ENCODE data around the gene WLS. TPM values are rescaled to one million over a fixed set of nuclear protein-coding genes. Genes with fewer than 3 reads are reported as not detected.
"Not testable (repeated sequence)": the region's sequence is repeated elsewhere in the genome, so short reads cannot be mapped to it uniquely, and the experiment has no call there.

The WLS gene
- total RNA-seq, 2 donors from 2014 or later, result 0.11 TPM; not detected in 1

- H3K27me3 Mint-ChIP-seq, result peaks cover 9% of the 10 kb centered on the region
- H3K4me3 Mint-ChIP-seq, result no peak overlapping the region
- H3K4me1 Mint-ChIP-seq, result no peaks in the 10 kb centered on the region
- H3K36me3 Mint-ChIP-seq (ENCODE audit: low read depth), result no peaks in the 10 kb centered on the region
- no peak for ATAC-seq (replicated peaks)
- no peak overlapping the region for H3K27ac Mint-ChIP-seq
- H3K9me3 Mint-ChIP-seq, result peaks cover 8% of the 10 kb centered on the region
Observed at GRCh38 chr1:68173936-68174737, 58.2 kb downstream of the WLS start.

GRCh38 chr1:68173283-68173935 is 58.9 kb downstream of the WLS start:
- no peak overlapping the region for H3K4me3 Mint-ChIP-seq
- H3K4me1 Mint-ChIP-seq, result no peaks in the 10 kb centered on the region
- no peak overlapping the region for H3K27ac Mint-ChIP-seq
- peaks cover 8% of the 10 kb centered on the region for H3K9me3 Mint-ChIP-seq
- no peak for ATAC-seq (replicated peaks)
- peaks cover 9% of the 10 kb centered on the region for H3K27me3 Mint-ChIP-seq
- no peaks in the 10 kb centered on the region for H3K36me3 Mint-ChIP-seq (ENCODE audit: low read depth)

DNA sequence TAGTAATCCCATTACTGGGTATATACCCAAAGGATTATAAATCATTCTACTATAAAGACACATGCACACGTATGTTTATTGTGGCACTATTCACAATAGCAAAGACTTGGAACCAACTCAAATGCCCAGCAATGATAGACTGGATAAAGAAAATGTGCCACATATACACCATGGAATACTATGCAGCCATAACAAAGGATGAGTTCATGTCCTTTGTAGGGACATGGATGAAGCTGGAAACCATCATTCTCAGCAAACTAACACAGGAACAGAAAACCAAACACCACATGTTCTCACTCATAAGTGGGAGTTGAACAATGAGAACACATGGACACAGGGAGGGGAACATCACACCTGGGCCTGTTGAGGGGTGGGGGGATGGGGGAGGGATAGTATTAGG is 60.5 kb downstream of the WLS start:
- H3K27me3 Mint-ChIP-seq; H3K36me3 Mint-ChIP-seq (ENCODE audit: low read depth); ATAC-seq (replicated peaks); H3K9me3 Mint-ChIP-seq; H3K27ac Mint-ChIP-seq; H3K4me1 Mint-ChIP-seq; H3K4me3 Mint-ChIP-seq: not testable (repeated sequence)

DNA sequence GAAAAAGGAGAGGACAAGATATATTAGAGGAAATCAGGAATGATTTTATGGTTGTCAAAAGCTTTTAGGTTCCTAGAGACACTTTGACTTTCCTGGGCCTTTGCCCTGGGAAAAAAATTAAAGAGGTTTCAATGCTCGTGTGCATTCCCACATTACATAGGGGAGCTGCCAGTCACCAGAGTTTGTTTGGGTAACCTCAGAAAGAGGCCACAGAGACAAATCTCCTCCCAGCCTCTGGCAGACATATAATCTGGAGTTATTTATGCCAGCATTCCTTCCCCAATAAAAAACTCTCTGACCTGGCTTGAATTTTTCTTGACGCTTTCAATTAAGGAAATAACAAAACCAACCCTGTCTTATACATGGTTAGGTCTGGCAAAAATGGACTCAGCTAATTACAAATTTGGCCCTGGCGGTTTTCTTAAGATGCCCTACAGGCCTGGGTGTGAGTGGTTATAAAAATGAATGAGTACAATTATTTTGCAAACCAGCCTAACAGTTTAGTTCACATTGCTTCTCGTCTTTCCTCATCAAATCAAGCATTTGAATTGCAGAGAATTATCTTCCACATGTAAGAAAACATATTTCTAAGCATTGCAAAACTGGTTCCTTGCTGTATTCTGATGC is 63.7 kb downstream of the WLS start:
- H3K27ac Mint-ChIP-seq, result no peak overlapping the region
- no peaks in the 10 kb centered on the region for H3K36me3 Mint-ChIP-seq (ENCODE audit: low read depth)
- no peak overlapping the region for H3K4me3 Mint-ChIP-seq
- peaks cover 5% of the 10 kb centered on the region for H3K9me3 Mint-ChIP-seq
- no peaks in the 10 kb centered on the region for H3K4me1 Mint-ChIP-seq
- peaks cover 4% of the 10 kb centered on the region for H3K27me3 Mint-ChIP-seq
- ATAC-seq (replicated peaks), result no peak

- no peak overlapping the region for H3K27ac Mint-ChIP-seq
- ATAC-seq (replicated peaks), result no peak
- no peaks in the 10 kb centered on the region for H3K36me3 Mint-ChIP-seq (ENCODE audit: low read depth)
- H3K27me3 Mint-ChIP-seq, result peaks cover 4% of the 10 kb centered on the region
- no peak overlapping the region for H3K4me3 Mint-ChIP-seq
- no peaks in the 10 kb centered on the region for H3K4me1 Mint-ChIP-seq
- peaks cover 5% of the 10 kb centered on the region for H3K9me3 Mint-ChIP-seq
Observed at GRCh38 chr1:68167211-68167610, 65.1 kb downstream of the WLS start.

- Mint-ChIP-seq H3K36me3 (ENCODE audit: low read depth) (no peaks in the 10 kb centered on the region), H3K4me3 (no peak overlapping the region), H3K27ac (no peak overlapping the region), H3K4me1 (no peaks in the 10 kb centered on the region), H3K27me3 (peaks cover 4% of the 10 kb centered on the region), H3K9me3 (peaks cover 5% of the 10 kb centered on the region)
- no peak for ATAC-seq (replicated peaks)
Observed at GRCh38 chr1:68166348-68166747, 66.0 kb downstream of the WLS start.

DNA sequence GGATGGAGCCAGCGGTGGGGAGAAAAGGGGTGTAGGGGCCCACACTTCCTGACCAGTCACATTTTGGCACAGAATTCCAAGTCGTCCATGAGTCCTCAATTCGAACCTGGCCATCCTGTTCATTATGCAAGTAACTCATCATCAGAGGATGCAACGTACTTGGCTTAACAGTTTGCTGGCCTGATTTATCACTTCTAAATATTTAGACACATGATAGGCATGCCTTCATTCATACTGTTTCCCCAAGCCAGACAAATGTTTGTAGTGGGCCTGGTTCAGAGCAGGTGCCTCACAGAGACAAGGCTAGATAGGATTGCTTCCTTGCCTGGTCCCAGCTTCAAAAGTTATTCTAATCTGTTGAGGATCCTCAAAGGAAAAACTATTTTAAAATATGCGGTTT is 66.7 kb downstream of the WLS start:
- H3K27ac Mint-ChIP-seq, result no peak overlapping the region
- H3K36me3 Mint-ChIP-seq (ENCODE audit: low read depth), result no peaks in the 10 kb centered on the region
- ATAC-seq (replicated peaks), result no peak
- H3K27me3 Mint-ChIP-seq, result peaks cover 4% of the 10 kb centered on the region
- H3K4me1 Mint-ChIP-seq, result no peaks in the 10 kb centered on the region
- H3K9me3 Mint-ChIP-seq, result peaks cover 5% of the 10 kb centered on the region
- H3K4me3 Mint-ChIP-seq, result no peak overlapping the region

DNA sequence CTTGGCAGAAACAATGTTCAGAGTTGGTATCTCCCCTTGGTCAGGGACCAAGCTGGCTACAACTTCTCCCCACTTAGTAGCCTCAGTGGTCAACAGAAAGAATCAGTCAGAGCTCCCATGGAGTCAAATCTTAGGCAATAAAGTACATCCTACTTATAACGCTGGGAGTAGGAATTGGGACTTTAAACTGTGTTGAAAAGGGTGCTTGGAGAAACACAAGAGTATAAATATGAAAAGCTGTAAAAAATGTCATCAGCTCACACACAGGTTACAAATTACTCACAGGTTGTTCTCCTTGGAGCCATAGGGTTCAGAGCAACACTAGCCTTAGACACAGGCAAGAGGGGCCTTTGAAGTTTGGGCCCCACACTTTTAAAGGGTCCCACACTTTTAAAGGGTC is 67.4 kb downstream of the WLS start:
- H3K27me3 Mint-ChIP-seq, result peaks cover 4% of the 10 kb centered on the region
- H3K36me3 Mint-ChIP-seq (ENCODE audit: low read depth), result no peaks in the 10 kb centered on the region
- no peak overlapping the region for H3K27ac Mint-ChIP-seq
- no peak for ATAC-seq (replicated peaks)
- no peak overlapping the region for H3K4me3 Mint-ChIP-seq
- peaks cover 5% of the 10 kb centered on the region for H3K9me3 Mint-ChIP-seq
- H3K4me1 Mint-ChIP-seq, result no peaks in the 10 kb centered on the region

DNA sequence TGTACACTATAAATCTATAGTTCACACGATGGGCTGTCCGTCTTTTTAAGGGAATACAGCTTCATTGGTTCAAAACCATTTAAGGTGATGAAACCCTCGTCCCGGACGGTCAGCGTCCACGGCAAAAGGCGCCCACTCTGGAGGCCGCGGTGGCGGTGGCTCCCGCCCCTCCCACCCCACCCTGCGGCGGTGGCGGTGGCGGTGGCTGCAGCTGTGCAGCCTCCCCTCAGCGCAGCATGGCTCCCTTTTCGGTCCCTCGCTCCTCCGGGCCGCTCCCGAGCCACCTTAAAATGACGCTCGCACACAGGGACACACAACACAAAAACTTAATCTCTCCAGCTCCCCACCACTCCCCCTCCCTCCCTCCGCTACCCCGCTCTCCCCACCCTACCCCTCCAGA is 69.1 kb downstream of the WLS start:
- Mint-ChIP-seq H3K4me3 (no peak overlapping the region), H3K4me1 (no peaks in the 10 kb centered on the region), H3K27me3 (peaks cover 4% of the 10 kb centered on the region), H3K9me3 (peaks cover 5% of the 10 kb centered on the region), H3K27ac (no peak overlapping the region), H3K36me3 (ENCODE audit: low read depth) (no peaks in the 10 kb centered on the region)
- no peak for ATAC-seq (replicated peaks)

DNA sequence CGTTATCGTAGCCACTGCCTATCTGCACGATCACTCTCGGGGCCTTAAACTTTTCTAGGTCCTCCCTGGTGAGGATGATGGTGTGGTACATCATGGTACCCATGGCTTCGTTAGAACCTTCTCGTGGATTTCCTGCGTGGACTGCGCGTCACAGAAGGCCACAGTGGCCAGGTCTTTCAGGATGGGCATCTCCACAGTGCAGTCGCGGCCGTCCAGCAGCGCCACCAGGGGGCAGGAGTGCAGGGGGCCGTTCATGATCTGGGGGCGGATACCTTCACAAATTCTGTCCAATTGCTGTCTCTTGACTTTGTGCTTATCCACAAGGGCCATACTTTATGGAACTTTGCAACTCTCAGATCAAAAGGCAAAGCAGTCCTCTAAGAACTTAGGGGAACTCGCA is 69.6 kb downstream of the WLS start:
- Mint-ChIP-seq H3K27ac (no peak overlapping the region), H3K4me3 (no peak overlapping the region), H3K27me3 (peaks cover 4% of the 10 kb centered on the region), H3K4me1 (no peaks in the 10 kb centered on the region), H3K36me3 (ENCODE audit: low read depth) (no peaks in the 10 kb centered on the region), H3K9me3 (peaks cover 5% of the 10 kb centered on the region)
- no peak for ATAC-seq (replicated peaks)

- not testable (repeated sequence) for H3K4me3 Mint-ChIP-seq, H3K4me1 Mint-ChIP-seq
Observed at GRCh38 chr1:68161672-68162071, 70.7 kb downstream of the WLS start.

DNA sequence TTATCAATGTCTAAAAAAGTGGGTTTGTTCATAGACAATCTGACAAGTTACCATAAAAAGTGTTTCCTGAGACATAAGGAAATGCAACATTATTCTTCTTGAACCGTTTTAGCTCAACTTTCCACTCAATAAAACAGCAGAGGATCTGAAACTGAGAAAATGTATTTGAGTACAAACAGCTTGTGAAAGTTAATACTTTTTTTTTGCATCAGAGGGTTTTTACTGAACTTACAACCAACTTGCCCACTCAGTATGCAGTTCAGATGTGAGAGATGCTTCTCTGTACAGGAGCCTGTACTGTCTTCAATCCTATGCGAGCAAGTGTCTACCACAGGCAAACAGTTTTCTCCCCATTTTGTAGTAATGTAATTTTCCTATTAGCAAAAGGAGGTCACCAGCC is 71.4 kb downstream of the WLS start:
- not testable (repeated sequence) for ATAC-seq (replicated peaks); H3K4me1 Mint-ChIP-seq; H3K27me3 Mint-ChIP-seq; H3K36me3 Mint-ChIP-seq (ENCODE audit: low read depth); H3K9me3 Mint-ChIP-seq; H3K27ac Mint-ChIP-seq; H3K4me3 Mint-ChIP-seq

More at GRCh38 chr1:68161672-68162071, 70.7 kb downstream of the WLS start:
- not testable (repeated sequence) for H3K27ac Mint-ChIP-seq; H3K27me3 Mint-ChIP-seq; ATAC-seq (replicated peaks); H3K9me3 Mint-ChIP-seq; H3K36me3 Mint-ChIP-seq (ENCODE audit: low read depth)

DNA sequence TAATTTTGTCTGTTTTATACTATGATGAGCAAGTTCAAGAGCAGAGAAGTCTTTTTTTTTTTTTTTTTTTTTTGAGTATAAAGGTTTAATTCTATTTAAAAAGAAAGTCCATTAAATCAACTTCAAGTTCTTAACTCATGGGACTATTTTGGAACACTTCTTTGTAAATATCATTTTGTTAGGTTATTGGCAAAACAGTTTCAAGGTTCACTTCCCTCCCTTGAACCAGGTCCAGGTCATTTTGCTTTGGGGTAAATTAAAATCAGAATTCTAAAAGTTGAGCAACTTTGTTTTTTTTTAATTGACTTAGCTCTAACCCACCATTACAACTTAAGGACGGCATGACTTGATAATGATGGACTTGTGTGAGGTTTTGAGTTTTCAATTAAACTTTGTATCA is 72.3 kb downstream of the WLS start:
- Mint-ChIP-seq H3K9me3 (peaks cover 5% of the 10 kb centered on the region), H3K4me1 (no peaks in the 10 kb centered on the region), H3K27ac (no peak overlapping the region), H3K36me3 (ENCODE audit: low read depth) (no peaks in the 10 kb centered on the region), H3K27me3 (peaks cover 5% of the 10 kb centered on the region), H3K4me3 (no peak overlapping the region)
- no peak for ATAC-seq (replicated peaks)

GRCh38 chr1:68158837-68159236 is 73.5 kb downstream of the WLS start:
- Mint-ChIP-seq H3K4me3 (no peak overlapping the region), H3K36me3 (ENCODE audit: low read depth) (no peaks in the 10 kb centered on the region), H3K27ac (no peak overlapping the region), H3K4me1 (no peaks in the 10 kb centered on the region), H3K9me3 (peaks cover 1% of the 10 kb centered on the region), H3K27me3 (peaks cover 6% of the 10 kb centered on the region)
- no peak for ATAC-seq (replicated peaks)

DNA sequence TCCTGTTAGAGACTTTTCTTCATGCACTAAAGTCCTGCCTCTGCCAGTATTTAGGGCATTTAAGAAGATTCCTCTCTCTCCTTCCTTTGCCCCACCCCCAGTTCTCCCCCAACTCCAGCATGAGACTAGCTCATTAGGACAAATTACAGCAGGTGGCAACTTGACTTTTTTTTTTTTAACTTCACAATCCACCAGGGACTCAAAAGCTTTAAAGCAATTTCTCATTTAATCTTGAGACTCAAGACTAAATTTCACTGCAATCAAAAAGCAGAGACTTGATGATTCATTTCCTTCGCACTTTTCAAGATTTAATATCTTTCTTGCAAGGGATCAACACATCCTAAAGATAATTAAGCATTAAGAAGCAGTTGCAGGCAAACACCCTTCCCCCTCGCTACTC is 74.9 kb downstream of the WLS start:
- H3K27me3 Mint-ChIP-seq, result peaks cover 5% of the 10 kb centered on the region
- ATAC-seq (replicated peaks), result no peak
- H3K27ac Mint-ChIP-seq, result no peak overlapping the region
- H3K4me1 Mint-ChIP-seq, result no peaks in the 10 kb centered on the region
- H3K4me3 Mint-ChIP-seq, result no peak overlapping the region
- no peaks in the 10 kb centered on the region for H3K9me3 Mint-ChIP-seq
- H3K36me3 Mint-ChIP-seq (ENCODE audit: low read depth), result no peaks in the 10 kb centered on the region

Measured in activated T-helper 17 cell treated with anti-CD3 and anti-CD28 coated beads, Interleukin-2, amount 50 U/mL, for 72 hours (primary cell).